Activated T-helper 1 cell treated with Interleukin-2 at 50 U/mL for 16 hours (primary cell): ENCODE measurements around the gene SKAP1.
A peak's percentile ranks its signal among the peaks of the same experiment; 100 is the strongest.

Experiments
- DNase-seq: peaks from one replicate; pipeline ENCODE4 v3.0.0-alpha.2; 2020; ENCODE audit warnings: low read depth

SKAP1 gene

GRCh38 chr17:48104440-48104839, 325.6 kb downstream of the SKAP1 start:
- no peak for DNase-seq

DNA sequence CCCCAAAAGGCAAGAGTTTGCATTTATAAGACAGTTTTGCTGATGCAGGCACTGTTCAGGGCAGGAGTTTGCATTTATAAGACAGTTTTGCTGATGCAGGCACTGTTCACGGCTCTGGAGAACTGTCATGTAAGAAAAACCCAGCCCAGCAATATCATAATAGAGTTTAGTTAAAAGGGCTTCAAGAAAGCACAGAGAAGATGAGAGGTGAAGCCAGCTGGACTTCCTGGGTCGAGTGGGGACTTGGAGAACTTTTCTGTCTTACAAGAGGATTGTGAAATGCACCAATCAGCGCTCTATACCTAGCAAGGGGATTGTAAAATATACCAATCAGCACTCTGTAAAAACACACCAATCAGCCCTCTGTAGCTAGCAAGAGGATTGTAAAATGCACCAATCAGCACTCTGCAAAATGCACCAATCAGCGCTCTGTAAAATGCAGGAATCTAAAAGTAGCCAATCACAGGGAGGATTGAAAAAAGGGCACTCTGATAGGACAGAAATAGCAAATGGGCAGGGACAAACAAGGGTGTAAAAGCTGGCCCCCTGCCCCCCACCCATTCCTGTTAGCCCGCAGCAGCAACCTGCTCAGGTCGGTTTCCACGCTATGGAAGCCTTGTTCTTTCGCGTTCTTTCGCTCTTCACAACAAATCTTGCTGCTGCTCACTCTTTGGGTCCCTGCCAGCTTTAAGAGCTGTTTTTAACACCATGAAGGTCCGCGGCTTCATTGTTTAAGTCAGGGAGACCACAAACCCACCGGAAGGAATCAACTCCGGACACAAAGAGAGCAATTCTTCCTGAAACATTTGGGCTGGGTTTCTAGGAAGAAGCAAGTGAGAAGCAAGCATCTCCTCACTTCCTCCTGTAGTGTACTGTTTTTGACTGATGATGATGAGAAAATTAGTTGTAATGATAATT, 327.0 kb downstream of the SKAP1 start:
- no peak for DNase-seq

GRCh38 chr17:48102043-48102750, 327.8 kb downstream of the SKAP1 start:
- no peak for DNase-seq

DNA sequence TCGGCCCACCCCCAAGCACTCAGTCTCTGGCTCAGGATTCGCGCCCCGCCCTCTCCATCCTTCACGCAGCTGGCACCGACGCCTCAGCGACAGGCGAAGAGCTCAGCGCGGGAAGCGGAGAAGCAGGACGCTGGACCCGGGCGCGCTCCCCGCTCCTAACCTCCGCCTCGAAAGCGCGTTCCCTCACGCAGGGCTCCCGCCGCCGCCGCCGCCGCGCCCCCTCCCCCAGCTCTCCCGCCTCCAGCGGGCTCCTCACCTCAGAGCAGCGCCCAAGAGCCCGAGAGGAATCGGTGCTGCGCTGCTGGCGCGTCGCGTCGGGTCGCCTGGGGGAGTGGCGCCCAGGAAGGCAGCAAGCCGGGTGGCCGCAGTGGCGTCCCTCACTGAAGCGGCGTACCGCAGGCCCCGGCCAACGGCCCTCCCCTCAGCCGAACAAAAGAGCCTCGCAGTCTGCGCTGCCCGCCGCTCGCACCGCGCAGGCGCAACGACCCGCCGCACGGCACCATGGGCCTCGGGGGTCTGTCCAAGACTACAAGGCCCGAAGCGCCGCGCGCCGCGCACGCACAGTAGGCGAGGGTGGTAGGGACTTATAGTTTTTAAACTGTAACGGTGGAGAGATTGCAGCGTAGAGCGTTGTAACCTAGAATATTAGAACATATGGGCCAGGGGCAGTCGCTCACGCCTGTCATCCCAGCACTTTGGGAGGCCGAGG, 328.8 kb downstream of the SKAP1 start, which contains the start of gene CBX1:
Gene CBX1, minus strand, starts transcription at position 467 of the 709 bp plus-strand sequence. CDS start 24,474 bp downstream, outside the sequence.
- peak; percentile 92 for DNase-seq

- DNase-seq = no peak
Observed at GRCh38 chr17:48100591-48101011, 329.4 kb downstream of the SKAP1 start.

DNA sequence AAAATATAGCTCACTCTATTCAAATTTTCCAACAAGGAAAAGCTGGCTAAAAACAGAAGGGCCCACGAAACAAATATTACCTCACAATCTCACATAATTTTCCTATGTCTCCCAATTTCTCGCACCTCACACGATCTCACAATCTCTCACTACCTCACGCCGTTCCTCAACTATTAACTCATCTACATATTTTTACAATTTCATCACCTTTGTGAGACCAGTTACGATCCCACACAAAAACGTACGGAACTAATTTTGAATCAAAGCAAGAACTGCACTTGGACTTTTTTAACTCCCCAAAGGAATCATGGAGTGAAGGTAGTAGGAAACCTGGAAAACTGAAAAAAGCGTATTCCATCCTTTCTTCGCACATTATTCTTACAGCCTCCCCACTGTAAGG, 329.9 kb downstream of the SKAP1 start:
- DNase-seq = no peak

GRCh38 chr17:48095611-48096010, 334.4 kb downstream of the SKAP1 start:
- DNase-seq = no peak

- no peak for DNase-seq
Observed at GRCh38 chr17:48093341-48094045, 336.5 kb downstream of the SKAP1 start.

DNA sequence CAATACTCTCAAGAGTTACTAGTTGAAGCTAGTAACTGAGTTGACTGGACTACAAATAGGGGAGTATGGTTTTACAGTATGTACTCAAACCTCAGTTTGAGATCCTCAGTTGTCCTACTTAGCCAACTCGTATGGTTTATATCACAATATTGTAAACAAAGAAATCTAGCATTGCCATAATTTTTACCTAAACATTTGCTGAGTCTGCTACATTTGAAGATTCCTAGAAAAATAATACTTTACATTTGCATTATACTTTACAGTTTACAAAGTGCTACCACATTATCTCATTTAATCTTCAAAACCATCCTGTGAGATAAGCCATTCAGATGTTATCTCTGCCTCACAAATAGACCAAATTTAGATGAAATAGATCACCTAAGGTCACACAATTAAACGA, 345.1 kb downstream of the SKAP1 start:
- DNase-seq = no peak
